ENCODE data around the gene MISP3.

The MISP3 gene

GRCh38 chr19:14056069-14056666 is 16.4 kb upstream of the MISP3 start:
- TF ChIP-seq PKNOX1 (IDR thresholded peaks at IDR 0.05) (no peak), ELF4 (IDR thresholded peaks at IDR 0.05) (no peak), ARNT (IDR thresholded peaks at IDR 0.05) (no peak), SUZ12 (IDR thresholded peaks at IDR 0.05) (no peak), L3MBTL2 (conservative IDR thresholded peaks at IDR 0.05) (no peak), HDGF (IDR thresholded peaks at IDR 0.05; ENCODE audit: borderline replicate concordance) (no peak), LEF1 (IDR thresholded peaks at IDR 0.05; ENCODE audit: borderline replicate concordance) (no peak), ZNF384 (IDR thresholded peaks at IDR 0.05) (no peak), FOXM1 (IDR thresholded peaks at IDR 0.05; ENCODE audit: borderline replicate concordance) (no peak), FOXK2 (IDR thresholded peaks at IDR 0.05) (no peak), TARDBP (IDR thresholded peaks at IDR 0.05) (no peak), NFRKB (IDR thresholded peaks at IDR 0.05) (no peak), CTBP1 (IDR thresholded peaks at IDR 0.05; ENCODE audit: borderline replicate concordance) (no peak), BHLHE40 (IDR thresholded peaks at IDR 0.05; ENCODE audit: borderline replicate concordance) (no peak), SP1 (IDR thresholded peaks at IDR 0.05) (no peak), FOXA1 (IDR thresholded peaks at IDR 0.05) (no peak)
- no peak for DNase-seq (ENCODE audit: extremely low spot score)
- CTCF ChIA-PET, result no interaction called here
- POLR2A ChIA-PET, result interaction anchor here (1.0 kb wide), 1 partner anchor 81 kb away, joined by 3 read pairs; no protein-coding TSS in a partner anchor

DNA sequence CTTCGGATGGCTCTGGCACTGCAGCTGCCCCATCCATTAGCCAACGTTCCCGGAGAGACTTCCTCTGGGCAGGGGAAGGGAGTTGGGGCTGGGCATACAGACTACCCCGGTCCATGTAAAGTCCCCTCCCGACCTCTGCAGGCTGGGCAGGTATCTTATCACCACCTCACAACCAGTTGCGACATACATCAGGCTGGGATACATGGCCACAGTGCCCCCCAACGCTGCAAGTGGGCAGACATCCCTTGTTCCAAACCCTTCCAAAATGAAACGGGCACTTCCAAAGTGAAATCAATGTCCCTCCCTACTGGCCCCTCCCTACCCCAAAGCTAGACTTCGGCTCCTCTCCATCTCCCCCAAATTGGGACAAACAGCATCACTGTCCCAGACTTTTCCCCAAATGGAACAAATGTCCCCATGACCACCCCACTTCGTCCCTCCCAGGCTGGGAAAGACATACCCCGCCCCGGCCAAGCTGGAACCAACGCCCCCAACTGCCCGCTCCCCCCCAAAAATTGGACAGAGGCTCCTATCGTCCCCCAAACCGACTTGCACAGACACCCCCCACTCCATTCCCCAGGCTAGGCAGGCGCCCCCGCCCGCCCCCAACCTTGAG is 15.7 kb upstream of the MISP3 start:
- TF ChIP-seq FOXA1 (IDR thresholded peaks at IDR 0.05) (no peak), PKNOX1 (IDR thresholded peaks at IDR 0.05) (no peak), FOXK2 (IDR thresholded peaks at IDR 0.05) (no peak), HDGF (IDR thresholded peaks at IDR 0.05; ENCODE audit: borderline replicate concordance) (no peak), ELF4 (IDR thresholded peaks at IDR 0.05) (no peak), ARNT (IDR thresholded peaks at IDR 0.05) (no peak), BHLHE40 (IDR thresholded peaks at IDR 0.05; ENCODE audit: borderline replicate concordance) (no peak), ZNF384 (IDR thresholded peaks at IDR 0.05) (no peak)
- ChIA-PET CTCF (interaction anchor here (1.2 to 1.9 kb wide), 2 partner anchors 13 to 25 kb away, joined by 4 read pairs; partner anchors contain the start of gene IL27RA), POLR2A (interaction anchor here (0.7 to 1.0 kb wide), 4 partner anchors 8 to 215 kb away, joined by 3 to 4 read pairs (median 3); partner anchors contain the start of gene MISP3)
- no peak for DNase-seq (ENCODE audit: extremely low spot score)

GRCh38 chr19:14058182-14059092 is 14.1 kb upstream of the MISP3 start:
- TF ChIP-seq NFRKB (IDR thresholded peaks at IDR 0.05) (no peak), FOXA1 (IDR thresholded peaks at IDR 0.05) (no peak), ZNF384 (IDR thresholded peaks at IDR 0.05) (no peak), L3MBTL2 (conservative IDR thresholded peaks at IDR 0.05) (no peak), PKNOX1 (IDR thresholded peaks at IDR 0.05) (no peak), ARNT (IDR thresholded peaks at IDR 0.05) (no peak), FOXM1 (IDR thresholded peaks at IDR 0.05; ENCODE audit: borderline replicate concordance) (no peak), FOXK2 (IDR thresholded peaks at IDR 0.05) (no peak), HDGF (IDR thresholded peaks at IDR 0.05; ENCODE audit: borderline replicate concordance) (no peak), SUZ12 (IDR thresholded peaks at IDR 0.05) (no peak), LEF1 (IDR thresholded peaks at IDR 0.05; ENCODE audit: borderline replicate concordance) (no peak), CTBP1 (IDR thresholded peaks at IDR 0.05; ENCODE audit: borderline replicate concordance) (no peak), ELF4 (IDR thresholded peaks at IDR 0.05) (no peak), SP1 (IDR thresholded peaks at IDR 0.05) (no peak), BHLHE40 (IDR thresholded peaks at IDR 0.05; ENCODE audit: borderline replicate concordance) (no peak)
- POLR2A ChIA-PET, result interaction anchor here (0.6 to 1.0 kb wide), 2 partner anchors 14 to 15 kb away, joined by 3 to 4 read pairs; partner anchors contain the start of gene MISP3
- CTCF ChIA-PET, result interaction anchor here (0.5 to 2.6 kb wide), 11 partner anchors 10 to 477 kb away, joined by 3 to 13 read pairs (median 4); partner anchors contain the start of genes IL27RA and MISP3
- no peak for DNase-seq (ENCODE audit: extremely low spot score)

- DNase-seq (ENCODE audit: extremely low spot score), result peak; percentile 56
- POLR2A ChIA-PET, result no interaction called here
- CTCF ChIA-PET, result interaction anchor here (0.5 to 2.6 kb wide), 9 partner anchors 10 to 477 kb away, joined by 3 to 13 read pairs (median 4); partner anchors contain the start of genes IL27RA and MISP3
- TF ChIP-seq BHLHE40 (IDR thresholded peaks at IDR 0.05; ENCODE audit: borderline replicate concordance) (no peak), PKNOX1 (IDR thresholded peaks at IDR 0.05) (no peak), L3MBTL2 (conservative IDR thresholded peaks at IDR 0.05) (no peak), HDGF (IDR thresholded peaks at IDR 0.05; ENCODE audit: borderline replicate concordance) (no peak), TARDBP (IDR thresholded peaks at IDR 0.05) (no peak), SP1 (IDR thresholded peaks at IDR 0.05) (no peak), FOXK2 (IDR thresholded peaks at IDR 0.05) (no peak), LEF1 (IDR thresholded peaks at IDR 0.05; ENCODE audit: borderline replicate concordance) (no peak), FOXM1 (IDR thresholded peaks at IDR 0.05; ENCODE audit: borderline replicate concordance) (no peak), SUZ12 (IDR thresholded peaks at IDR 0.05) (no peak), CTBP1 (IDR thresholded peaks at IDR 0.05; ENCODE audit: borderline replicate concordance) (no peak), ZNF384 (IDR thresholded peaks at IDR 0.05) (no peak), ELF4 (IDR thresholded peaks at IDR 0.05) (no peak)
Measured at GRCh38 chr19:14059093-14059480, 13.5 kb upstream of the MISP3 start.
